ENCODE measurements around the gene FAS.
"Not testable (repeated sequence)": the region's sequence is repeated elsewhere in the genome, so short reads cannot be mapped to it uniquely, and the experiment has no call there.

FAS gene

GRCh38 chr10:88992921-88993524 lies 2.4 kb downstream of the FAS start:
- peak; percentile 31 for DNase-seq

- DNase-seq = peak; percentile 58
These were observed 3.4 kb downstream of the FAS start for GRCh38 chr10:88994019-88994418.

- no peak for DNase-seq
These were observed 4.7 kb downstream of the FAS start for GRCh38 chr10:88995156-88995876.

DNA sequence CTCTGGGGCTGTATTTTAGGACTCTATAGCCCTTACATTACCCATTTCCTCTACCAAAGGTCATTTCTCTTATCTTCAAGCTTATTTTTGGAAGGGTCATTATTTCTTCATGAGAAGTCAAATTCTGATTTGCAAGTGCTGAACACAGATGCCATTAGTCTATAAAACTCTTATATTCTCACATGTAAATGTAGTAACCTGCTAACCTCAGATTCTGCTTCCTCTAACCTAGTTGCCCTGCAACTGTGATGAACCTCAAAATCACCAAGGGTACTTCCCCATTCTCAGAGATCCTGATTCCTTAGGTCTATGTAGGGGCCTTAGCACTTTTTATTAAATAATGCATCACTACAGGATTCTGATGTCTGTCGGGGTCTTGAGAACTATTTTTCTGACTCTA lies 6.3 kb downstream of the FAS start:
- no peak for DNase-seq

GRCh38 chr10:88999625-89000024 lies 9.0 kb downstream of the FAS start:
- DNase-seq = no peak

DNA sequence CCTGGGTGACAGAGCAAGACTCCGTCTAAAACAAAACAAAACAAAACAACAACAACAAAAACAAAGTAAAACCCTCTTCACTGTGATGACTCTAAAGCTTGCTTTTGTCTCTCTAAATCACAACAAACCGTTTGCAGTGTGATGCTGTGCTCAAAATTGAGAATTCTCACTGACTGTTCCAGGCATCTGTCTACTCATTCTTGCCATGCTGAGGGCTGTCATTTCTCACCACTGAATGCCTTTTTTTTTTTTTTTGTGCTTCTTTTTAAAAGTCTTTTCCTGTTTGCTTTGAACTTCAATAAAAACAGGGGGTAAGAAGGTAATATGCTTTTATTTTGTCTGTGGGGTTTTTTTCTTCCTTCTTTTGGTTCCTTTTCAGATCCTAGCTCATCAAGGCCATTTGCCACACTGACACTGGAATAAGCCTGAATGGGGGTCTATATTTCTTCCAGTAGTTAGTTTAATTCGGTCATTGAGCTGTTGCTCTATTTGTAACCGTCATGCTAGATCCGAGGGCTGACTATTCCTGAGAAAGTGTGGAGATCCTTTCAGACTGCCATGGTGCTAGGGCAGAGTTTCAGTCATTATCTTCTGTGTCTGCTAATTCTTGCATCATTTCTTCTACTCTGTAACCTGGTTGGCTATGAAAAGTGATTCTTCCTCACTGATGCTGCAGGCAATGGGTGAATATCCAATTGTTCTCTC lies 10.6 kb downstream of the FAS start:
- DNase-seq = no peak

GRCh38 chr10:89001729-89002072 lies 11.1 kb downstream of the FAS start:
- DNase-seq = peak; percentile 22

DNA sequence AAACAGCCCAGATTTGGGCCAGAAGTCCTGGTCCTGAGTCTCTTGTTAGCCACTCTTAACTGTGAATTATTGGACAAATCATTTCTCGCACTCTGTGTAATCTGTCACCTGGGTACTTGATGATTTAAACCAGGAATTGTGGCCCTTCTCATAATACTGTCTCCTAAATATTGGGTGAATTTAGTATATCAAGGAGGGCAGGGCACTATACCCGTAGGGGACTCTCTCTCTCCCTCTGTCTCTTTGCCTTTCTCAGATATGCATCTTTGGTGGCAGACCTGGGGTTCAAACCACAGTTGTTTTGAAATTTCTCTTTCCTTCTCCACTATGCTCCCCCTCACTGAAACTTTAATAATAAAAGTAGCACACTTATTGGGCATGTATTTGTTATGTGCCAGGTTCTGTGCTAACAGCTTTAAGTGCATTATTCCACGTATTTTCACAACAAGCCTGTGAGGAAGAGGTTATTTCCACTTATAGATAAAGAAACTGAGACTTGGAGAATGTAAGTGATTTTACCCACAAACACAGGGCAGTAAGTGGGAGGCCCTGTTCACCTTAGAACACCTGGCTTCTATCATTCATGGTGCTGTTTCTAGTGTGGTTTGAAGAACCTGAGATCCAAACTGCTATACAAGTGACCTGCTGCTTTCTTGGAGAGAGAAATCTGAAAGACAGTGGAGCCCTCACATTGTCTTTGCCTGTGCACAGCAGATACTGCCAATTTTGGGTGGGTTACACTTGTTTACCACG lies 11.8 kb downstream of the FAS start:
- DNase-seq = no peak

- no peak for DNase-seq
These were observed 12.7 kb downstream of the FAS start for GRCh38 chr10:89003344-89003743.

DNA sequence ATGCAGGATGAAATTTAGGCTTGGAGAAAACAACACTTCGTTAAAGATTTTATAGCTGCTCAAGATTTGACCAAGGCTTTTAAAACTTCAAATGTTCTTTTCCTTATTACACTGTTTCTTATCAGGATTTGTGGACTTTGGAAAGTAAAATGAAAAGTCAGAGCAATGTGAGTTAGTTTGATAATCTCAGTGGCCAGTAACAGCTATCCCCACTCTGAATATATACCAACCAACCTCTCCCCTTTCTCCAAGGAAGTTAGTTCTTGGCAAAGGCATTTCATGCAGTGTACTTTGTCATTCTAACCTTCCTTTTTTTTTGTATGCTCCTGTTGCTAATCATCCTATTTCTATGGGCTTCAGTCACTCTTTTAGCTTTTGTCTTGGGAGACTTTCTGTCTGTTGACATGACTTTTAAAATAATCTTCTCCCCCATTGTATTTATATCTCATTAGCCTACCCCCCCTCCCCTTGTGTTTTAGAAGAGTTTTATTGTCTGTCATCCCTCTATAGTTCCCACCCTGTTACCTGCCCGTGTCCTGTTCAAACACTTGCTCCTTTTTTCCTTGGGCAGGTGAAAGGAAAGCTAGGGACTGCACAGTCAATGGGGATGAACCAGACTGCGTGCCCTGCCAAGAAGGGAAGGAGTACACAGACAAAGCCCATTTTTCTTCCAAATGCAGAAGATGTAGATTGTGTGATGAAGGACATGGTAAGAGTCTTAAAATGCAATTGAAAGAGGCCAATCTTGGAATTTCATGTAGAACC lies 16.7 kb downstream of the FAS start:
- no peak for DNase-seq

DNA sequence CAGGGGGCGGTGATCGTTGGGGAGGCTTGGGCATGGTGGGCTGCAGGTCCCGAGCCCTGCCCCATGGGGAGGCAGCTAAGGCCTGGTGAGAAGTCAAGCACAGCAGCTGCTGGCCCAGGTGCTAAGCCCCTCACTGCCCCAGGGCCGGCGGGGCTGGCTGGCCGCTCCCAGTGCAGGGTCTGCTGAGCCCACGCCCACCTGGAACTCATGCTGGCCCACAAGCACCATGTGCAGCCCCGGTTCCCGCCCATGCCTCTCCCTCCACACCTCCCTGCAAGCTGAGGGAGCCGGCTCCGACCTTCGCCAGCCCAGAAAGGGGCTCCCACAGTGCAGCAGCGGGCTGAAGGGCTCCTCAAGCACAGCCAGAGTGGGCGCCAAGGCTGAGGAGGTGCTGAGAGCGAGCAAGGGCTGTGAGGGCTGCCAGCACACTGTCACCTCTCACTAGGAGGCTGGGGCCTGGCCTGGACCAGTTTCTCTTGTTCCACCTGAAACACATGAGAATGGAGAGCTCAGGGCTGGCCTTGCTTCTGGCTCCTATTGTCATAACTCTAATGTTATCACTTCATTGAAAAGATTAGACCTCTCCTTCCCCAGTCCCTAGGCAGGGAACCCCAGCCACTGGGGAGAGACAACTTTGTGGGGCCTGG lies 28.2 kb downstream of the FAS start:
- DNase-seq = not testable (repeated sequence)

- no peak for DNase-seq
These were observed 29.1 kb downstream of the FAS start for GRCh38 chr10:89019569-89020327.

DNA sequence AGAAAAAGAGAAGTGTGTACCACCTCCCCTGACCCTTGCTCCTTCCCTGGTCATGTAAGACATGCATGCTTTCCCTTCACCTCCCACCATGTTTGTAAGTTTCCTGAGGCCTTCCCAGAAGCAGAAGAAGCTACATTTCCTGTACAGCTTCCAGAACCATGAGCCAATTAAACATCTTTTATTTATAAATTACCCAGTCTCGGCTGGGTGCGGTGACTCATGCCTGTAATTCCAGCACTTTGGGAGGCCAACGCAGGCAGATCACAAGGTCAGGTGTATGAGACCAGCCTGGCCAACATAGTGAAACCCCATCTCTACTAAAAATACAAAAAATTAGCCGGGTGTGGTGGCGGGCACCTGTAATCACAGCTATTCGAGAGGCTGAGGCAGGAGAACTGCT lies 30.9 kb downstream of the FAS start:
- not testable (repeated sequence) for DNase-seq

DNA sequence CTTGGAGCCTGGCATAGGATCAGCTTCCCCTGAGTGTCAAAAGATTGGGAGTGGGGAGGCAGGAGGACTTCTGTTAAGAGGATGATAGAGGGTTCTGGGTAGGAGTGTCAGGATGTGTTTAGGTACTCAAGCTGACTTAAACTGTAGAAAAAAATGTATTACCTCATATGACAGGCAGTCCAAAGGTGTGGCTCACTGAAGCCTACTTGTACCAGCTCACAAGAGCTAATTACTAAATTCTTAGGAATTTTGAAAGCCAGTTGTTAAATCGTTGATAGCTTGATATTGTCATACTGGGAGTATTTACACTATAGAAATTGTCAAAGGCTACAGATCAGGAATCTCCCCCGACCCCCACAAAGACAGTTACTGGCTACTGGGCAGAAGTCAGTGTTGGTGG lies 32.1 kb downstream of the FAS start:
- no peak for DNase-seq

GRCh38 chr10:89025453-89025852 lies 34.9 kb downstream of the FAS start:
- DNase-seq = no peak

- peak; percentile 66 for DNase-seq
These were observed 38.6 kb downstream of the FAS start for GRCh38 chr10:89029181-89029580.

GRCh38 chr10:89029785-89030437 lies 39.3 kb downstream of the FAS start:
- peak; percentile 84 for DNase-seq

DNA sequence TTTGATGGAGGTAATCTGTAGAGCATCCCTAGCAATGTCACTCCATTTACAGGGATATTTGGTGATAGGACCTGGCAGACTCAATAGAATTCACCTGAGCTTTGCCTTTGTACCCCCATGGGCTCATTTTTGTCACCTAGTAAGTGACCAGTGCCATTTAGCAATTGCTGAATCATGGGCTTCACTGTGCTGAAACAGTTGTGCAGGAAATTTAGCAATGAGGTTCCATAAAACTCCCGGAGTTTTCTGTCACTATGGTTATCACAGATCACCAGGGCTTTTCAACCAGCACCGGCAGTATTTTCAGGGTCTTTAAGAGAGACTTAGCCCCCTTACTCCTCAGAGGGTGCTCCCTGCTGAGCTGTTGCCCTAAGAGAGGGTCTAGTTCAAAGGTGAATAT lies 40.2 kb downstream of the FAS start:
- DNase-seq = no peak

- DNase-seq = peak; percentile 80
These were observed 41.7 kb downstream of the FAS start for GRCh38 chr10:89032141-89032891.

GRCh38 chr10:89035461-89035860 lies 44.9 kb downstream of the FAS start:
- no peak for DNase-seq

Data from fibroblast of skin of abdomen (primary cell).